GM20431 (cell line): Measurements from ENCODE around the gene OBSCN.

Source experiments
- in situ Hi-C: fragments of 300-500 bp; cut with MseI, MboI; formaldehyde crosslinking; loops from one replicate; pipeline ENCODE4 v1.15.0; 2020; ENCODE audit warnings: low sequenced_read_pairs; ENCODE audit not compliant: unreplicated experiment

OBSCN gene

GRCh38 chr1:228297822-228298221 is 90.0 kb downstream of the OBSCN start:
- in situ Hi-C loops = no loop called here

- in situ Hi-C loops = no loop called here
These were observed 90.6 kb downstream of the OBSCN start for GRCh38 chr1:228298471-228298870.

- in situ Hi-C loops = no loop called here
These were observed 91.4 kb downstream of the OBSCN start for GRCh38 chr1:228299211-228299610.

GRCh38 chr1:228299901-228300300 is 92.1 kb downstream of the OBSCN start:
- in situ Hi-C loops = no loop called here

GRCh38 chr1:228302086-228302485 is 94.2 kb downstream of the OBSCN start:
- in situ Hi-C loops = no loop called here

- in situ Hi-C loops = no loop called here
These were observed 95.8 kb downstream of the OBSCN start for GRCh38 chr1:228303596-228303995.

GRCh38 chr1:228304225-228304624 is 96.4 kb downstream of the OBSCN start:
- in situ Hi-C loops = no loop called here

GRCh38 chr1:228304766-228305395 is 97.0 kb downstream of the OBSCN start:
- in situ Hi-C loops = no loop called here

- in situ Hi-C loops = no loop called here
These were observed 97.9 kb downstream of the OBSCN start for GRCh38 chr1:228305721-228306152.

GRCh38 chr1:228306275-228307217 is 98.7 kb downstream of the OBSCN start:
- in situ Hi-C loops = no loop called here

GRCh38 chr1:228307218-228308023 is 99.6 kb downstream of the OBSCN start:
- in situ Hi-C loops = no loop called here

GRCh38 chr1:228308085-228308601 is 100.3 kb downstream of the OBSCN start:
- in situ Hi-C loops = no loop called here

- in situ Hi-C loops = no loop called here
These were observed 100.9 kb downstream of the OBSCN start for GRCh38 chr1:228308628-228309325.

GRCh38 chr1:228309326-228310067 is 101.7 kb downstream of the OBSCN start:
- in situ Hi-C loops = no loop called here

GRCh38 chr1:228310162-228310792 is 102.4 kb downstream of the OBSCN start:
- in situ Hi-C loops = no loop called here

- in situ Hi-C loops = no loop called here
These were observed 103.2 kb downstream of the OBSCN start for GRCh38 chr1:228311091-228311490.

GRCh38 chr1:228312136-228312764 is 104.4 kb downstream of the OBSCN start:
- in situ Hi-C loops = no loop called here
